Left lung (tissue), 10 donors: ENCODE data around the gene PPP1R12C. TPM values are rescaled to one million over a fixed set of nuclear protein-coding genes. Genes with fewer than 3 reads are reported as not detected.
A peak's percentile ranks its signal among the peaks of the same experiment; 100 is the strongest.

Experiments
- ATAC-seq: fragments of 200-7000 bp; cut with Tn5 transposase; one replicate; pipeline ENCODE4 v1.9.1; 2020; ENCODE audit warnings: moderate library complexity
- DNase-seq, 4 donors: peaks; one replicate each; pipeline ENCODE4 v3.0.0-alpha.2; 2013 to 2020
- H3K27ac ChIP-seq, 2 donors: fragments of 200-600 bp; sonication (generic) in 1 of 2; one replicate each; pipeline versions ENCODE4 v1.5.0 to v1.8.0; 2020 to 2021
- H3K27me3 ChIP-seq, 2 donors: fragments of 200-600 bp; sonication (generic) in 1 of 2; one replicate each; pipeline versions ENCODE4 v1.5.0 to v1.8.0; 2020 to 2021
- H3K36me3 ChIP-seq, 2 donors: fragments of 200-600 bp; sonication (generic) in 1 of 2; one replicate each; pipeline versions ENCODE4 v1.5.0 to v1.8.0; 2020 to 2021
- H3K4me1 ChIP-seq, 2 donors: fragments of 200-600 bp; one replicate each; pipeline ENCODE4 v1.8.0; 2021
- H3K4me3 ChIP-seq, 2 donors: fragments of 200-600 bp; sonication (generic) in 1 of 2; one replicate each; pipeline versions ENCODE4 v1.5.0 to v1.8.0; 2020 to 2021; ENCODE audit warnings: mild to moderate bottlenecking in 1 of 2
- H3K9me3 ChIP-seq, 2 donors: fragments of 200-600 bp; sonication (generic) in 1 of 2; one replicate each; pipeline versions ENCODE4 v1.5.0 to v1.8.0; 2020 to 2021
- intact Hi-C, 2 donors: fragments of 100-400 bp; cut with DNase I; formaldehyde crosslinking; loops; one replicate each; pipeline versions ENCODE4 v1.11.2 to v1.14.2; 2022
- polyA plus RNA-seq, 6 donors: library from polyadenylated mRNA; unstranded; fragments of 120-200 nt; gene quantifications; one replicate each; pipeline ENCODE4 v1.2.1, GENCODE V29; 2013; ENCODE audit not compliant: insufficient read length in 6 of 6
- total RNA-seq, 2 donors: library from RNA; stranded (reverse); fragmentation: NEBNext Ultra II Directional; extraction: Animal tissue kit (Norgen Biotek cat#: 25700); gene quantifications; one replicate each; pipeline ENCODE4 v1.2.1, GENCODE V29; 2021
- TF ChIP-seq, protein P1 (sequence below), 2 donors: fragments of 200-600 bp; sonication (generic) in 1 of 2; IDR thresholded peaks; one replicate each; pipeline versions ENCODE4 v1.5.0 to v1.8.0; 2021; ENCODE audit warnings: antibody characterized with exemption in 2 of 2
- donor health status: DM: no; HTN: yes; CAD: no.
- donor health status: DM: no; HTN: no; CAD: no.

PPP1R12C gene
- total and polyA plus RNA-seq, 8 donors: 50.2 to 113 (median 70.2) TPM

DNA sequence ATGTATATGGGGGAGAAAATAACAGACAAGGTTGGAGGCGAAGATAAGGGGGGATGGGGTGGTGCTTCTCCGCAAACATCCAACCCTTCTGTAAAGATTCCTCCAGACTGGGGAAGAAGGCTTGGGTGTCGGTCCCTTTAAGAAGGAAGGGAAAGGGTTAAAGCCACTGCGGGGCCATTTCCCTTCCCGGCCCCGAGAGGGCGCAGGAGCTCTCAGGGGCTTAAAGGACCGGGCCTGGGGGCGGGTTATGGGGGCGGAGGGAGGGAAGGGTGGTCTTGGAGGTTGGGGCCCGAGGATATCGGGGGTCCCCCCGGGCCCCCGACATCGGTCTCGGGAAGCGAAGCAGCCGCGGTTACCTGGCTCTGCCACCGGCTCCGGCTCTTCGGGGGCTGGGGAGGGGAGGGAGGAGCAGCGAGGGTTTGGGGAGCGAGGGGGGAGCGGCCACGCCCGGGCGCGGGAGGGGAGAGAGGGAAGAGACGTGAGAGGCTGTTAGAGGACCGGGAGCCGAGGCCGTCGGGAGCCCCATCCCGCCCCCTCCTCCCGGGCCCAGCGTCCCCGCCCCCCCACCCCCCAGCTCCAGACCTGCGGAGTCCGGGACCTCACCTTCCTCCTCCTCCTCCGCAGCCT lies 28.8 kb upstream of the PPP1R12C start:
- Histone ChIP-seq H3K4me3 (no peak overlapping the region), H3K4me1 (peaks cover under 1 to 16% of the 10 kb centered on the region in 2 donors), H3K36me3 (no peaks in the 10 kb centered on the region), H3K27me3 (peaks cover 58 to 88% of the 10 kb centered on the region in 2 donors), H3K9me3 (no peaks in the 10 kb centered on the region), H3K27ac (no peak overlapping the region)
- intact Hi-C loops: no loop called here
- TF ChIP-seq, protein P1, sequence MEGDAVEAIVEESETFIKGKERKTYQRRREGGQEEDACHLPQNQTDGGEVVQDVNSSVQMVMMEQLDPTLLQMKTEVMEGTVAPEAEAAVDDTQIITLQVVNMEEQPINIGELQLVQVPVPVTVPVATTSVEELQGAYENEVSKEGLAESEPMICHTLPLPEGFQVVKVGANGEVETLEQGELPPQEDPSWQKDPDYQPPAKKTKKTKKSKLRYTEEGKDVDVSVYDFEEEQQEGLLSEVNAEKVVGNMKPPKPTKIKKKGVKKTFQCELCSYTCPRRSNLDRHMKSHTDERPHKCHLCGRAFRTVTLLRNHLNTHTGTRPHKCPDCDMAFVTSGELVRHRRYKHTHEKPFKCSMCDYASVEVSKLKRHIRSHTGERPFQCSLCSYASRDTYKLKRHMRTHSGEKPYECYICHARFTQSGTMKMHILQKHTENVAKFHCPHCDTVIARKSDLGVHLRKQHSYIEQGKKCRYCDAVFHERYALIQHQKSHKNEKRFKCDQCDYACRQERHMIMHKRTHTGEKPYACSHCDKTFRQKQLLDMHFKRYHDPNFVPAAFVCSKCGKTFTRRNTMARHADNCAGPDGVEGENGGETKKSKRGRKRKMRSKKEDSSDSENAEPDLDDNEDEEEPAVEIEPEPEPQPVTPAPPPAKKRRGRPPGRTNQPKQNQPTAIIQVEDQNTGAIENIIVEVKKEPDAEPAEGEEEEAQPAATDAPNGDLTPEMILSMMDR (IDR thresholded peaks at IDR 0.05): no peak
- DNase-seq (no peak), ATAC-seq (peak; percentile 17)

DNA sequence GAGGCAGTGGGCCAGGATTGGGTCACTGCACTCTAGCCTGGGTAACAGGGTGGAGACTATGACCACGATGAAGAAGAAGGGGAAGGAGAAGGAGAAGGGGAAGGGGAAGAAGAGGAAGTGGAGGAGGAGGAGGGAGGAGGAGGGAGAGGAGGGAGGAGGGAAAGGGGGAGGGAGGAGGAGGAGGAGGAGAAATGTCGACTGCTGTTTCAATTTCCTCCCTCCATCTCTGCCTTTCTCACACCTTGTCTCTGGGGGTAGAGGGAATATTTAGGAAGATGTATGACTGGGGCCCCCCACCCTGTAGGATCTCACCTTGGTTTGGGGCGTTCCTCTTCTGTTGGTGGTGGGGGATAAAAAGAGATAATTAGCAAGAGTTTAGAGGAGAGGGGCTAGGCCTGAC lies 27.8 kb upstream of the PPP1R12C start:
- H3K9me3 ChIP-seq: no peaks in the 10 kb centered on the region
- peaks cover 62 to 97% of the 10 kb centered on the region in 2 donors for H3K27me3 ChIP-seq
- H3K27ac ChIP-seq: no peak overlapping the region
- peaks cover 3 to 16% of the 10 kb centered on the region in 2 donors for H3K4me1 ChIP-seq
- no peaks in the 10 kb centered on the region for H3K36me3 ChIP-seq
- DNase-seq: no peak
- TF ChIP-seq, protein P1 (IDR thresholded peaks at IDR 0.05): no peak
- intact Hi-C loops: no loop called here
- ATAC-seq: peak; percentile 39
- H3K4me3 ChIP-seq: no peak overlapping the region

DNA sequence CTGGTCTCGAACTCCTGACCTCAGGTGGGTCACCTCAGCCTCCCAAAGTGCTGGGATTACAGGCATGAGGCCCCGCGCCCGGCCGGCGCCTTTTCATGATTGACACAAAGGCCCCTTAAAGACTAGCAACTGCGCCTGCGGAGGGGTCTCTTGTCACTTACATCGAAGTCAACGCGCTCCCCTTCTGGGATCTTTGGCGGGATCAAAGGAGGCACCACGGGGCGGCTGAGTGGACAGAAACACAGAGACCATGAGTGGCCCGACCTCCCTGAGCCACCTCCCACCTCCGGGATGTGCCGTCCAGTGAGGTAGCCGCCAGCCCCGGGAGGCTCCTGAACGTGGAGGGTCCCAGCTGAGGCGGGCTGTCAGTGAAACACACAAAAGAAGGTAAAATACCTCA lies 24.3 kb upstream of the PPP1R12C start:
- DNase-seq (no peak), ATAC-seq (no peak)
- Histone ChIP-seq H3K36me3 (no peaks in the 10 kb centered on the region), H3K9me3 (no peaks in the 10 kb centered on the region), H3K27ac (no peak overlapping the region), H3K4me3 (no peak overlapping the region), H3K4me1 (peaks cover 3 to 15% of the 10 kb centered on the region in 2 donors), H3K27me3 (peaks cover 36 to 95% of the 10 kb centered on the region in 2 donors)
- TF ChIP-seq, protein P1 (IDR thresholded peaks at IDR 0.05): no peak
- intact Hi-C loops: no loop called here

DNA sequence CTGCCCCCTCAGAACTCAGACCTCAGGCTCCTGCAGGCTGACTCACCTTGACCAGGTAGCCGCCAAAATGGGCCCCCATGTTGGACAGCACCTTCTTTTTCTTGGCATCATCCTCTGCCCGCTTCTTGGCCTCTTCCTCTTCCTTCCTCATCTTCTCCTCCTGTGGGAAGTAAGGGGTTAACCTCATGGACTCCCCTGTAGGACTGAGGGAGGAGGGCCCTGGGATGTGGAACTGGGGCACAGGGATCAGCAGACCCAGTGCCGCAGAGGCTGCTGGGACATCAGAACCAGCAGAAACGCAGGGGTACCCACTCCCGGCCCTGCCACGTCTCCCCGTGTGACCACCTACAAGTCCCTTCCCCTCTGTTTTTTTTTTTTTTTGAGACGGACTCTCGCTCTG lies 20.5 kb upstream of the PPP1R12C start:
- Histone ChIP-seq H3K9me3 (no peaks in the 10 kb centered on the region), H3K4me1 (peaks cover 0 to 3% of the 10 kb centered on the region in 2 donors), H3K27ac (no peak overlapping the region), H3K4me3 (no peak overlapping the region), H3K36me3 (no peaks in the 10 kb centered on the region), H3K27me3 (peaks cover 22 to 92% of the 10 kb centered on the region in 2 donors)
- ATAC-seq (no peak), DNase-seq (no peak)
- intact Hi-C loops: no loop called here
- TF ChIP-seq, protein P1 (IDR thresholded peaks at IDR 0.05): no peak

DNA sequence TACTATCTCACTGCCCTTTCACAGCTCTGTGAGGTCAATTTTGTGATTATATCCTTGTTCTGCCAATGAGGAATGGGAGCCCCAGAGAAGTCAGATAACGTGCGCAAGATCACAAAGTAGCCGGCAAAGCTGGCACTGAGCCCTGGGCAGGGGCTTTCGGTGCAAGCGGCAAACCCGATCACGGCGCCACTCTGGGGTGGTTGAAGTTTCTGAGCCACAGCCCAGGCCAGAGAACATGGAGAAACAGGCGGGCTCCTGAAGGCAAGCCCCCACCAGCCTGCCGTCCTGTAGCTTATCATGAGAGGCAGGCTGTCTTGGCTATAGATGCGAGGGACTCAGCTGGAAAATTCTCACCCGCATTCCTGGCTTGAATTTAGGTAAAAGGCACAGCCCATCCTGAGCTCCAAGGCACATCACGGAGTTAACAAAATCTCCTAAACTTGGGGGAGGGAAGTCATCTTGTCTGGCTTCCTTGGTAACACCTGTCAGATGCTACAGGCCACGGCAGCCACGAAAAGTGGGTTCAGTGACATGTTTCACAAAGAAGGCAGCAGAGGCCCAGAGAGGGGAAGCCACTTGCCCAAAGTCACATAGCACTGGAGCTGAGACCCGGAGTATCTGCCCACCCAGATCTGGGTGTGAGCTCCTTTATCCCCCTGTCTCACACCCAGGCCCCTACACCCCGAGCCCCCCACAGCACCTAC lies 19.1 kb upstream of the PPP1R12C start:
- TF ChIP-seq, protein P1 (IDR thresholded peaks at IDR 0.05): no peak
- H3K4me1 ChIP-seq: peaks cover 0 to 3% of the 10 kb centered on the region in 2 donors
- no peaks in the 10 kb centered on the region for H3K36me3 ChIP-seq
- H3K4me3 ChIP-seq: no peak overlapping the region
- no peaks in the 10 kb centered on the region for H3K9me3 ChIP-seq
- no peak overlapping the region for H3K27ac ChIP-seq
- DNase-seq (no peak), ATAC-seq (no peak)
- peaks cover 15 to 92% of the 10 kb centered on the region in 2 donors for H3K27me3 ChIP-seq
- intact Hi-C loops: no loop called here
